ENCODE data around the gene C9orf153.
"Not testable (repeated sequence)": the region's sequence is repeated elsewhere in the genome, so short reads cannot be mapped to it uniquely, and the experiment has no call there.

Gene C9orf153

GRCh38 chr9:86259557-86259956 is at the start of gene C9orf153:
TSS of gene C9orf153 (minus strand) at chr9:86259657. CDS start at chr9:86229603, 30,054 bp downstream.
- no peak for DNase-seq

- DNase-seq = no peak
Measured at GRCh38 chr9:86308687-86309086, 49.2 kb upstream of the C9orf153 start.

GRCh38 chr9:86304236-86304730 is 44.8 kb upstream of the C9orf153 start:
- DNase-seq = no peak

GRCh38 chr9:86303316-86303975 is 44.0 kb upstream of the C9orf153 start:
- DNase-seq = peak; percentile 38

GRCh38 chr9:86301686-86302085 is 42.2 kb upstream of the C9orf153 start:
- no peak for DNase-seq

GRCh38 chr9:86300701-86301100 is 41.2 kb upstream of the C9orf153 start:
- DNase-seq = no peak

- no peak for DNase-seq
Measured at GRCh38 chr9:86298873-86299272, 39.4 kb upstream of the C9orf153 start.

- not testable (repeated sequence) for DNase-seq
Measured at GRCh38 chr9:86290341-86290740, 30.9 kb upstream of the C9orf153 start.

GRCh38 chr9:86288499-86289198 is 29.2 kb upstream of the C9orf153 start:
- no peak for DNase-seq

GRCh38 chr9:86287013-86287412 is 27.6 kb upstream of the C9orf153 start:
- DNase-seq = no peak

GRCh38 chr9:86286278-86286677 is 26.8 kb upstream of the C9orf153 start:
- DNase-seq = no peak

GRCh38 chr9:86285261-86285660 is 25.8 kb upstream of the C9orf153 start:
- no peak for DNase-seq

- no peak for DNase-seq
Measured at GRCh38 chr9:86282979-86283535, 23.6 kb upstream of the C9orf153 start.

GRCh38 chr9:86282077-86282978 is 22.9 kb upstream of the C9orf153 start, which contains the start of gene ISCA1:
TSS of gene ISCA1 (minus strand) at chr9:86282538. CDS start at chr9:86282458, 80 bp downstream.
- peak; percentile 99 for DNase-seq

GRCh38 chr9:86281593-86282076 is 22.2 kb upstream of the C9orf153 start:
- DNase-seq = no peak

GRCh38 chr9:86280580-86280979 is 21.1 kb upstream of the C9orf153 start:
- no peak for DNase-seq

- DNase-seq = no peak
Measured at GRCh38 chr9:86279839-86280238, 20.4 kb upstream of the C9orf153 start.

GRCh38 chr9:86277072-86277471 is 17.6 kb upstream of the C9orf153 start:
- no peak for DNase-seq

- no peak for DNase-seq
Measured at GRCh38 chr9:86275962-86276361, 16.5 kb upstream of the C9orf153 start.

- DNase-seq = no peak
Measured at GRCh38 chr9:86274821-86275643, 15.6 kb upstream of the C9orf153 start.

GRCh38 chr9:86272221-86272620 is 12.8 kb upstream of the C9orf153 start:
- no peak for DNase-seq

- DNase-seq = no peak
Measured at GRCh38 chr9:86263876-86264275, 4.4 kb upstream of the C9orf153 start.

Measured in activated CD8-positive, alpha-beta memory T cell treated with anti-CD3 and anti-CD28 coated beads, Interleukin-2, amount 50 U/mL, for 4 hours (primary cell).